ENCODE data around the gene ADISSP. TPM values are rescaled to one million over a fixed set of nuclear protein-coding genes. Genes with fewer than 3 reads are reported as not detected.

ADISSP gene
- total RNA-seq, 4 donors from 2014 or later, result 36.1 to 74.7 (median 59.3) TPM

DNA sequence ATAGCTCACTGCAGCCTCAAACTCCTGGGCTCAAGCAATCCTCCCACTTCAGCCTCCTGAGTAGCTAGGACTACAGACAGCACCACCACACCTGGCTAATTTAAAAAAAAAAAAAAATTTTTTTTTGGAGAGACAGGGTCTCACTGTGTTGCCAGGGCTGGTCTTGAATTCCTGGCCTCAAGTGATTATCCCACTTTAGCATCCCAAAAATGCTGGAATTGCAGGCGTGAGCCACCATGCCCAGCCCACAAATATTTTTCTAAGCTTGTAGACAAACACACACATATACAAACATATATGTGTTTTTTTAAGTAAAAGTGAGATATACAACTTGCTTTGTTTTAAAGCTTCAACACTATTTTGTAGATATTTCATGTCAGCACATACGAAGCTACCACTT, 24.3 kb downstream of the ADISSP start:
- no peak for TF ChIP-seq POLR2A (IDR thresholded peaks at IDR 0.05)
- TF ChIP-seq POLR2AphosphoS5 (IDR thresholded peaks at IDR 0.05), result no peak
- TF ChIP-seq, protein P1, sequence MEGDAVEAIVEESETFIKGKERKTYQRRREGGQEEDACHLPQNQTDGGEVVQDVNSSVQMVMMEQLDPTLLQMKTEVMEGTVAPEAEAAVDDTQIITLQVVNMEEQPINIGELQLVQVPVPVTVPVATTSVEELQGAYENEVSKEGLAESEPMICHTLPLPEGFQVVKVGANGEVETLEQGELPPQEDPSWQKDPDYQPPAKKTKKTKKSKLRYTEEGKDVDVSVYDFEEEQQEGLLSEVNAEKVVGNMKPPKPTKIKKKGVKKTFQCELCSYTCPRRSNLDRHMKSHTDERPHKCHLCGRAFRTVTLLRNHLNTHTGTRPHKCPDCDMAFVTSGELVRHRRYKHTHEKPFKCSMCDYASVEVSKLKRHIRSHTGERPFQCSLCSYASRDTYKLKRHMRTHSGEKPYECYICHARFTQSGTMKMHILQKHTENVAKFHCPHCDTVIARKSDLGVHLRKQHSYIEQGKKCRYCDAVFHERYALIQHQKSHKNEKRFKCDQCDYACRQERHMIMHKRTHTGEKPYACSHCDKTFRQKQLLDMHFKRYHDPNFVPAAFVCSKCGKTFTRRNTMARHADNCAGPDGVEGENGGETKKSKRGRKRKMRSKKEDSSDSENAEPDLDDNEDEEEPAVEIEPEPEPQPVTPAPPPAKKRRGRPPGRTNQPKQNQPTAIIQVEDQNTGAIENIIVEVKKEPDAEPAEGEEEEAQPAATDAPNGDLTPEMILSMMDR (IDR thresholded peaks at IDR 0.05), result no peak
- TF ChIP-seq EP300 (IDR thresholded peaks at IDR 0.05), result no peak
- Histone ChIP-seq H3K27me3 (peaks cover 27% of the 10 kb centered on the region), H3K4me1 (peaks cover 0 to 29% (median 0%) of the 10 kb centered on the region in 3 donors), H3K36me3 (peaks cover 0 to 10% of the 10 kb centered on the region in 2 donors), H3K4me3 (no peak overlapping the region), H3K9me3 (no peaks in the 10 kb centered on the region), H3K27ac (no peak overlapping the region)
- no peak for ATAC-seq
- WGBS, 2 donors (ENCODE audit: low coverage in 1 of 2), result 94 to 96% methylated on average over 2 of the region's 2 CpGs

- Histone ChIP-seq H3K9me3 (no peaks in the 10 kb centered on the region), H3K4me3 (no peak overlapping the region), H3K36me3 (peaks cover 0 to 8% of the 10 kb centered on the region in 2 donors), H3K27me3 (peaks cover 24% of the 10 kb centered on the region), H3K27ac (no peak overlapping the region), H3K4me1 (peaks cover 0 to 35% (median 0%) of the 10 kb centered on the region in 3 donors)
- WGBS, 2 donors (ENCODE audit: low coverage in 1 of 2), result 80% methylated on average over 1 of the region's 7 CpGs; no CpG with 5 or more reads in 1 of the 2 donors
- TF ChIP-seq, protein P1 (IDR thresholded peaks at IDR 0.05), result no peak
- TF ChIP-seq EP300 (IDR thresholded peaks at IDR 0.05) (no peak), POLR2A (IDR thresholded peaks at IDR 0.05) (no peak)
- no peak for ATAC-seq
Measured at GRCh38 chr20:3741836-3742458, 25.6 kb downstream of the ADISSP start.

- no peak overlapping the region for H3K4me3 ChIP-seq
- no peaks in the 10 kb centered on the region for H3K9me3 ChIP-seq
- peaks cover 0 to 8% of the 10 kb centered on the region in 2 donors for H3K36me3 ChIP-seq
- peaks cover 21% of the 10 kb centered on the region for H3K27me3 ChIP-seq
- 86 to 100% methylated on average over 2 to 5 of the region's 15 CpGs for WGBS, 2 donors (ENCODE audit: low coverage in 1 of 2)
- no peak for ATAC-seq
- H3K27ac ChIP-seq, result peak overlapping the region in 2 of 4 donors; percentile 66
- TF ChIP-seq EP300 (IDR thresholded peaks at IDR 0.05), result no peak
- TF ChIP-seq, protein P1 (IDR thresholded peaks at IDR 0.05), result no peak
- TF ChIP-seq POLR2AphosphoS5 (IDR thresholded peaks at IDR 0.05), result no peak
- no peak for TF ChIP-seq POLR2A (IDR thresholded peaks at IDR 0.05)
- peaks cover 0 to 35% (median 0%) of the 10 kb centered on the region in 3 donors for H3K4me1 ChIP-seq
Measured at GRCh38 chr20:3740615-3741301, 26.8 kb downstream of the ADISSP start.

DNA sequence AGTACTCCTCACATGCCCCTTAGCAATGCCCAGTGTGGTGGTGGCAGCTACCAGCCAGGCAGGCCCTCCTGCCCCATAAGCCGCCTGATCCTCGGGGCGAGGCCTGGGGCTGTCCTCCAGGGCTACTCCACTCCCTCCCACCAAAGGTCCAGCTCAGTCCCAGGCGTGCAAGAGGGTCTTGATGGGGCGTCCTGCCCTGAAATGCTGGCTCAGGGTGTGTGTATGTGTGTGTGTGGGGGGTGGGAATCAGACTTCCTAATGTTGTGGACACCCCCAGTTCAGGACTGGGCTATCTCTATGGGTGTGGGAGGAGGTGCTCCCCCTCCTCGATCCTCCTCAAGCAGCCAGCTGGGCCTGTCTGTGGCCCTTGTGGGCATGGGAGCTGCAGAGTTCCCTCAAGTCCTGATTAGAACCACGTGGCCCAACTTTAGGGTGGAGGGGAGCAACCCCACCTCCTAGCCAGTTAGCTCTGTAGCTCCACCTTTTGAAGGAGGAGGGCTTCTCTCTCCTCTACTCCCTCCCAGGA, 27.6 kb downstream of the ADISSP start:
- Histone ChIP-seq H3K4me3 (no peak overlapping the region), H3K4me1 (peaks cover 0 to 34% (median 0%) of the 10 kb centered on the region in 3 donors), H3K9me3 (no peaks in the 10 kb centered on the region), H3K27me3 (peaks cover 13% of the 10 kb centered on the region), H3K36me3 (peaks cover 0 to 4% of the 10 kb centered on the region in 2 donors), H3K27ac (peak overlapping the region in 3 of 4 donors; percentile 59 to 66 (median 66))
- WGBS, 2 donors (ENCODE audit: low coverage in 1 of 2), result 14% methylated on average over 1 of the region's 7 CpGs; no CpG with 5 or more reads in 1 of the 2 donors
- ATAC-seq, result no peak
- no peak for TF ChIP-seq POLR2AphosphoS5 (IDR thresholded peaks at IDR 0.05)
- TF ChIP-seq, protein P1 (IDR thresholded peaks at IDR 0.05), result no peak
- TF ChIP-seq POLR2A (IDR thresholded peaks at IDR 0.05), result no peak
- TF ChIP-seq EP300 (IDR thresholded peaks at IDR 0.05), result no peak

Data from gastroesophageal sphincter (tissue), 4 donors.